ENCODE results near the gene PRPH. TPM values are rescaled to one million over a fixed set of nuclear protein-coding genes. Genes with fewer than 3 reads are reported as not detected.

The PRPH gene
- total and polyA plus RNA-seq, 2 of the 13 experiments (the other 11 are each of a cell fraction or from before 2014, with no cell fraction given), result 0.12 TPM; not detected in 1

DNA sequence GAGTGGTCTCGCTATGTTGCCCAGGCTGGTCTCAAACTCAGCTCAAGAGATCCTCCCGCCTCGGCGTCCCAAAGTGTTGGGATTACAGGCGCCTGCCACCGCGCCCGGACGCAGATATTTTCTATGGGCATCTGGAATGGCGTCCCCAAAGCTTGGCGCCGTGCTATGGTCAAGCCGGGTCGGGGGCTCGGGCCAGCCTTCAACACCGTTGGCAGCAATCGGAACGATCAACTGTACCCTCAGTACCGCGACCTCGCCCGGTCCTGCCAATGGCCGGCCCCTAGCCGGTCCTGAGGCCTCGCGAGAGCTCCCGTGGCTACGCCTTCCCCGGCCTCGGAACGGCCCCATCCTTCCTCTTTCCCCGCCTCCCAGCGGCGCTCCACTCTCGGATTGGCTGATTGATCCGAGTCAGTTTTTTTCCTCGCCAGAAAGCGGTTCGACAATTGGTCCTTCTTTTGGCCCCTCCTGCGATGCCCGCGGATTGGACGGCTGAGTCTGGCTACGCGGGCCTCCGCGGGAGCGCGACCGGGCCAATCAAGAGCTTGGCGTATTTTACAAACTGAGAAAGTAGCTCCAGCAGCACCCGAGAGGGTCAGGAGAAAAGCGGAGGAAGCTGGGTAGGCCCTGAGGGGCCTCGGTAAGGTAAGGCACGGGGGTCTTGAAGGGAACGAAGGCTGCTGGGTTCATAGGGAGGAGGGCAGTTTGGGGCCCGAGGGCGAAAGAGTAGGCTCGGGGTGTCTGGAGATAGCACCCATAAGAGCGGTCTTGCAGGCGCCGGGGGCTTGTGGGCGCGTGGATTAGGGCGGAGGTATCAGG lies 28.0 kb downstream of the PRPH start, which contains the start of gene TROAP (continued):
- TF ChIP-seq ZNF383 (CRISPR knock-in tag; IDR thresholded peaks at IDR 0.05; ENCODE audit: borderline replicate concordance) (no peak), SIN3A (IDR thresholded peaks at IDR 0.05; ENCODE audit: borderline replicate concordance, low read depth, low read length) (peak; percentile 99), ZNF232 (CRISPR knock-in tag; IDR thresholded peaks at IDR 0.05; ENCODE audit: borderline replicate concordance) (no peak), ZNF430 (CRISPR knock-in tag; IDR thresholded peaks at IDR 0.05) (peak; percentile 80; the same call in 1 of the 2 replicates), SAFB2 (CRISPR knock-in tag; IDR thresholded peaks at IDR 0.05; ENCODE audit: borderline replicate concordance, low read depth) (no peak), ZNF451 (CRISPR knock-in tag; IDR thresholded peaks at IDR 0.05) (no peak), MXD4 (CRISPR knock-in tag; IDR thresholded peaks at IDR 0.05) (peak; percentile 57; the same call in 1 of the 2 replicates), ZBTB8A (CRISPR knock-in tag; IDR thresholded peaks at IDR 0.05; ENCODE audit: borderline replicate concordance, low read depth) (no peak), ZNF674 (CRISPR knock-in tag; IDR thresholded peaks at IDR 0.05; ENCODE audit: low read depth) (no peak), DRAP1 (CRISPR knock-in tag; IDR thresholded peaks at IDR 0.05) (peak; percentile 63), BHLHE40 (IDR thresholded peaks at IDR 0.05; ENCODE audit: low read length) (no peak), ZNF547 (CRISPR knock-in tag; IDR thresholded peaks at IDR 0.05) (no peak), ZNF335 (CRISPR knock-in tag; IDR thresholded peaks at IDR 0.05) (no peak), ZBTB38 (CRISPR knock-in tag; IDR thresholded peaks at IDR 0.05) (no peak), ZNF550 (CRISPR knock-in tag; IDR thresholded peaks at IDR 0.05; ENCODE audit: borderline replicate concordance) (no peak), MAF1 (CRISPR knock-in tag; IDR thresholded peaks at IDR 0.05; ENCODE audit: borderline replicate concordance) (no peak), CHD4 (IDR thresholded peaks at IDR 0.05; ENCODE audit: borderline replicate concordance, low read length) (no peak), ZHX2 (IDR thresholded peaks at IDR 0.05; ENCODE audit: low read depth) (no peak), ZHX2 (CRISPR knock-in tag; IDR thresholded peaks at IDR 0.05; ENCODE audit: borderline replicate concordance) (no peak), ZEB1 (IDR thresholded peaks at IDR 0.05; ENCODE audit: insufficient replicate concordance, low read depth) (no peak), PHF8 (CRISPR knock-in tag; IDR thresholded peaks at IDR 0.05) (peak; percentile 84), ISX (CRISPR knock-in tag; conservative IDR thresholded peaks at IDR 0.05) (no peak), ZFP37 (CRISPR knock-in tag; IDR thresholded peaks at IDR 0.05; ENCODE audit: borderline replicate concordance) (no peak)
- TF ChIP-seq, protein P1, sequence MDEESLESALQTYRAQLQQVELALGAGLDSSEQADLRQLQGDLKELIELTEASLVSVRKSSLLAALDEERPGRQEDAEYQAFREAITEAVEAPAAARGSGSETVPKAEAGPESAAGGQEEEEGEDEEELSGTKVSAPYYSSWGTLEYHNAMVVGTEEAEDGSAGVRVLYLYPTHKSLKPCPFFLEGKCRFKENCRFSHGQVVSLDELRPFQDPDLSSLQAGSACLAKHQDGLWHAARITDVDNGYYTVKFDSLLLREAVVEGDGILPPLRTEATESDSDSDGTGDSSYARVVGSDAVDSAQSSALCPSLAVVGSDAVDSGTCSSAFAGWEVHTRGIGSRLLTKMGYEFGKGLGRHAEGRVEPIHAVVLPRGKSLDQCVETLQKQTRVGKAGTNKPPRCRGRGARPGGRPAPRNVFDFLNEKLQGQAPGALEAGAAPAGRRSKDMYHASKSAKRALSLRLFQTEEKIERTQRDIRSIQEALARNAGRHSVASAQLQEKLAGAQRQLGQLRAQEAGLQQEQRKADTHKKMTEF (CRISPR knock-in tag; IDR thresholded peaks at IDR 0.05), result peak; percentile 74; the same call in 1 of the 2 replicates

Data from HepG2 (cell line).